Measurements from ENCODE around the gene MYT1.

- no peak for TF ChIP-seq CTCF (conservative IDR thresholded peaks at IDR 0.05)
- no peak for TF ChIP-seq EZH2 (IDR thresholded peaks at IDR 0.05; ENCODE audit: low read depth)
These were observed 70.1 kb downstream of the MYT1 start for GRCh38 chr20:64234291-64234791.

Data from PC-9 (cell line).